ENCODE measurements around the gene YWHAB. TPM values are rescaled to one million over a fixed set of nuclear protein-coding genes. Genes with fewer than 3 reads are reported as not detected.

YWHAB gene
- total RNA-seq, 2 donors from 2014 or later: 135 to 156 TPM

DNA sequence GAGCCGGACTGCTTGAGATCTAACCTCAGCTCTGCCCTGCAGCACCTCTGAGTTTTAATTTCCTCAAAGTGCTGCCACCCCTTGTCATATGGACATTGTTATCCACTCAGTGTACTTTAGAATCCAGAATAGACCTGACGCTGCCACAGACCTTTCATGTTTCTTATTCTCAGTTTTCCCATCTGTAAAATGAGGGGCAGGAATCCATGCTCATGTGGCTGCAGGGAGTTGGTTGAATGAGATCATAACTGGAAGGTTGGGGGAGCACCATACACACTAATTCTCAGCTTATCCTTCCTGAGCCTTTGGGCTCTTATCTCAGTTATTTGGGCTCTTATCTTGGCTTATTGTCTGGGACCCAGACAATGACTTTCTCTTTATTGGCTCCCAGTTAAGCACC, 26.7 kb downstream of the YWHAB start:
- H3K9me3 ChIP-seq: no peaks in the 10 kb centered on the region
- peaks cover 6 to 13% of the 10 kb centered on the region in 2 donors for H3K4me1 ChIP-seq (ENCODE audit: control insufficient read depth in 1 of 2, low read depth in 2 of 2)
- H3K27me3 ChIP-seq (replicated peaks; ENCODE audit: insufficient read depth): no peaks in the 10 kb centered on the region
- TF ChIP-seq, protein P1, sequence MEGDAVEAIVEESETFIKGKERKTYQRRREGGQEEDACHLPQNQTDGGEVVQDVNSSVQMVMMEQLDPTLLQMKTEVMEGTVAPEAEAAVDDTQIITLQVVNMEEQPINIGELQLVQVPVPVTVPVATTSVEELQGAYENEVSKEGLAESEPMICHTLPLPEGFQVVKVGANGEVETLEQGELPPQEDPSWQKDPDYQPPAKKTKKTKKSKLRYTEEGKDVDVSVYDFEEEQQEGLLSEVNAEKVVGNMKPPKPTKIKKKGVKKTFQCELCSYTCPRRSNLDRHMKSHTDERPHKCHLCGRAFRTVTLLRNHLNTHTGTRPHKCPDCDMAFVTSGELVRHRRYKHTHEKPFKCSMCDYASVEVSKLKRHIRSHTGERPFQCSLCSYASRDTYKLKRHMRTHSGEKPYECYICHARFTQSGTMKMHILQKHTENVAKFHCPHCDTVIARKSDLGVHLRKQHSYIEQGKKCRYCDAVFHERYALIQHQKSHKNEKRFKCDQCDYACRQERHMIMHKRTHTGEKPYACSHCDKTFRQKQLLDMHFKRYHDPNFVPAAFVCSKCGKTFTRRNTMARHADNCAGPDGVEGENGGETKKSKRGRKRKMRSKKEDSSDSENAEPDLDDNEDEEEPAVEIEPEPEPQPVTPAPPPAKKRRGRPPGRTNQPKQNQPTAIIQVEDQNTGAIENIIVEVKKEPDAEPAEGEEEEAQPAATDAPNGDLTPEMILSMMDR (IDR thresholded peaks at IDR 0.05): no peak
- H3K36me3 ChIP-seq: peaks cover 15% of the 10 kb centered on the region
- H3K4me3 ChIP-seq: no peak overlapping the region
- DNase-seq (ENCODE audit: low spot score) (no peak), ATAC-seq (ENCODE audit: insufficient number of reproducible peaks, low FRiP score, low read depth) (no peak)
- H3K27ac ChIP-seq: no peak overlapping the region

DNA sequence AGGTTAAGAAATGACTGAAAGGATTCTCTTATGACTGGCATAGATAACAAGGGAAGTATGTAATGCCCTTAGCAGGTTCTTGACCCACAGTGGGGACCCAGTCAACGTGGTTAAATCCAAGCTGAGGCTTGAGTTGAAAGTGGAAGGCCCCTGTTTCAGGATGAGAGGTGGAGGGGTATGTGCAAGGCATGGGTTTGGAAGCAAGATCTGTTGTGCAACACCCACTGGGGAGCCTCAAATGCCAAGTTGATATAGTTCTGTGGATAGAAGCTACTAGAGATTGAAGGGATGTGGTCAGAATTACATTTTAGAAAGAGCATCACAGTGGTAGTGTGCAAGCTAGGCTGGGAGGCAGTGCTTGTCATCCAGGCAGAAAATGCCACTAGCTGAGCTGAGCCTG, 29.4 kb downstream of the YWHAB start:
- ATAC-seq (ENCODE audit: insufficient number of reproducible peaks, low FRiP score, low read depth): no peak
- peaks cover 6 to 7% of the 10 kb centered on the region in 2 donors for H3K4me1 ChIP-seq (ENCODE audit: control insufficient read depth in 1 of 2, low read depth in 2 of 2)
- no peak overlapping the region for H3K27ac ChIP-seq
- no peaks in the 10 kb centered on the region for H3K27me3 ChIP-seq (replicated peaks; ENCODE audit: insufficient read depth)
- DNase-seq (ENCODE audit: low spot score): no peak
- TF ChIP-seq, protein P1 (IDR thresholded peaks at IDR 0.05): no peak
- peaks cover 5% of the 10 kb centered on the region for H3K36me3 ChIP-seq
- H3K9me3 ChIP-seq: no peaks in the 10 kb centered on the region
- H3K4me3 ChIP-seq: no peak overlapping the region

DNA sequence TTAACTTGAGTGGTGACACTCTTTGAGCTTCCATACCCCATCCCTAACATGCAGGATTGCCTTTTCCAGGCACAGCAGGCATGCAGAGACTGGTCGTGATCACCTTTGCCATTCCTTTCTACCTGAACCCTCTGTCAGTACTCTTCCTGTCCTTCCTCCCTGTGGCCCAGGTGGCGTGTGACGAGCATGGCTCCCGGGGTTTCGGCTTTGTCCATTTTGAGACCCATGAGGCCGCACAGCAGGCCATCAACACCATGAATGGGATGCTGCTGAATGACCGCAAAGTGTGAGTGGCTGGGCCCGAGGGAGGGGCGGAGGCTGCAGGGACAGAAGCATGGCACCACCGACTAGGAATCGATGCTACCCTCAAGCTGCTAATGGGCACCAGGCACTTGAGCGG, 31.1 kb downstream of the YWHAB start:
- no peak for ATAC-seq (ENCODE audit: insufficient number of reproducible peaks, low FRiP score, low read depth)
- no peak for DNase-seq (ENCODE audit: low spot score)
- Histone ChIP-seq H3K4me1 (ENCODE audit: control insufficient read depth in 1 of 2, low read depth in 2 of 2) (no peaks in the 10 kb centered on the region), H3K4me3 (no peak overlapping the region), H3K27me3 (replicated peaks; ENCODE audit: insufficient read depth) (no peaks in the 10 kb centered on the region), H3K27ac (no peak overlapping the region), H3K9me3 (no peaks in the 10 kb centered on the region), H3K36me3 (peaks cover 5% of the 10 kb centered on the region)
- TF ChIP-seq, protein P1 (IDR thresholded peaks at IDR 0.05): no peak

DNA sequence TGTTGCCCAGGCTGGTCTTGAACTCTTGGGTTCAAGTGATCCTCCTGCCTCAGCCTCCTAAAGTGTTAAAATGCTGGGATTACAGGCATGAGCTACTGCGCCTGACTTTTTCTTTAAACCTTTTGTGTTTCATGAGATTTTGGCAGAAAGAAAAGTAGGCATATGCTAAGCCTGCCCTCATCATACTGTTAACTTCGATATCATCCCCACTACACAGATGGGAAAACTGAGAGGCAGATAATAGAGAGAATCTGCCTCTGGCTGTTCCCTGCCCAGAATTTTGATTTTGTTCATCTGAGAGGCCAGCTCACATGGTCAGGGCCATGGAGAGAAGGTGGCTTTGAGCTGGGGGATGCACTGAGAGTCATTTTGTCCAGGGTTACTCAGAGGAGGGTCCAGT, 31.9 kb downstream of the YWHAB start:
- ATAC-seq (ENCODE audit: insufficient number of reproducible peaks, low FRiP score, low read depth) (no peak), DNase-seq (ENCODE audit: low spot score) (no peak)
- no peaks in the 10 kb centered on the region for H3K27me3 ChIP-seq (replicated peaks; ENCODE audit: insufficient read depth)
- no peaks in the 10 kb centered on the region for H3K4me1 ChIP-seq (ENCODE audit: control insufficient read depth in 1 of 2, low read depth in 2 of 2)
- no peaks in the 10 kb centered on the region for H3K9me3 ChIP-seq
- no peak overlapping the region for H3K27ac ChIP-seq
- no peak overlapping the region for H3K4me3 ChIP-seq
- peaks cover 5% of the 10 kb centered on the region for H3K36me3 ChIP-seq
- TF ChIP-seq, protein P1 (IDR thresholded peaks at IDR 0.05): no peak

DNA sequence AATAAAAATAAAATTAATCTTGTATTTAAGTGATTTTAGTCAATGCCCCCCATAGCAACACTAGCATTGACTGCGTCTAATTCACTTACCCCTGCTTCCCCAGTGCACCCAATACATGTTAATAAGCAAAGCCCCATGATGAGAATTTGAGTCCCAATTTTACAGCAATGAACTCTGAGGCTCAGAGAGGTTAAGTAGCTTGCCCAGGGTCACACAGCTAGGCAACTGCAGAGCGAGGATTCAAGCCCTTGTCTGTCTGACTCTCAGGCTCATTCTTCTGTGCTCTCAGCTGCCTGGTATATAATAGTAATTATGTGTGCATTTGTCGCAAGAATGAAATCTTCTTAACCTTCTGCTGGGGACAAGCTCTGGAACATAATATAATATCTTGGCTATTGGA, 32.8 kb downstream of the YWHAB start:
- ATAC-seq (ENCODE audit: insufficient number of reproducible peaks, low FRiP score, low read depth): no peak
- TF ChIP-seq, protein P1 (IDR thresholded peaks at IDR 0.05): no peak
- H3K4me3 ChIP-seq: no peak overlapping the region
- H3K27ac ChIP-seq: no peak overlapping the region
- H3K4me1 ChIP-seq (ENCODE audit: control insufficient read depth in 1 of 2, low read depth in 2 of 2): no peaks in the 10 kb centered on the region
- H3K36me3 ChIP-seq: peaks cover 1% of the 10 kb centered on the region
- H3K9me3 ChIP-seq: no peaks in the 10 kb centered on the region
- H3K27me3 ChIP-seq (replicated peaks; ENCODE audit: insufficient read depth): no peaks in the 10 kb centered on the region
- no peak for DNase-seq (ENCODE audit: low spot score)

All from thoracic aorta (tissue), 2 donors.